ENCODE measurements around the gene STXBP6. TPM values are rescaled to one million over a fixed set of nuclear protein-coding genes. Genes with fewer than 3 reads are reported as not detected.

STXBP6 gene
- total RNA-seq, 4 donors from 2014 or later, result 10.7 to 62.8 (median 55.9) TPM

DNA sequence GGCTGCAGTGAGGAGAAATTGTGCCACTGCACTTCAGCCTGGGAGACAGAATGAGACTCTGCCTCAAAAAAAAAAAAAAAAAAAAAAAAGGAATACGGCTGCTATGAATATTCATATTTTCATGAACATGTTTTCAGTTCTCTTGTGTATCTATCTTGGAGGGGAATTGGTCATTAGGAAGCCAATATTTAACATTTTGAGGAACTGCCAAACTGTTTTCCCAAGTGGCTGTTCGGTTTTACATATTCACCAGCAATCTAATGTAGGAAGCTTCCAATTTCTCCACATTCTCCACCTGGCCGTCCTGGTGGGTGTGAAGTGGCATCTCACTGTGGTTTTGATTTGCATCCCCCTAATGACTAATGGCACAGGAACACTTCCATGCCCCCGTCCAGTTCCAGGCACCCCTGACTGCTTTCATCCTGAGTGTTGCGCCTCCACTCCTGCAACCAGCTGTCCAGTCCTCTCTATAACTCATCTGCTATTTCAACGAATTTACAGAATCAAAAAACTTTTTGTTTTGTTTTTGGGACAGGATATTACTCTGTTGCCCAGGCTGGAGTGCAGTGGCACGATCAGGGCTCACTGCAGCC, 5.7 kb downstream of the STXBP6 start:
- Histone ChIP-seq H3K27ac (no peak overlapping the region), H3K27me3 (no peaks in the 10 kb centered on the region), H3K9me3 (no peaks in the 10 kb centered on the region), H3K4me3 (no peak overlapping the region), H3K4me1 (peaks cover 0 to 43% (median 2%) of the 10 kb centered on the region in 4 donors), H3K36me3 (no peaks in the 10 kb centered on the region)
- DNase-seq, result no peak
- no peak for TF ChIP-seq POLR2A (IDR thresholded peaks at IDR 0.05)

DNA sequence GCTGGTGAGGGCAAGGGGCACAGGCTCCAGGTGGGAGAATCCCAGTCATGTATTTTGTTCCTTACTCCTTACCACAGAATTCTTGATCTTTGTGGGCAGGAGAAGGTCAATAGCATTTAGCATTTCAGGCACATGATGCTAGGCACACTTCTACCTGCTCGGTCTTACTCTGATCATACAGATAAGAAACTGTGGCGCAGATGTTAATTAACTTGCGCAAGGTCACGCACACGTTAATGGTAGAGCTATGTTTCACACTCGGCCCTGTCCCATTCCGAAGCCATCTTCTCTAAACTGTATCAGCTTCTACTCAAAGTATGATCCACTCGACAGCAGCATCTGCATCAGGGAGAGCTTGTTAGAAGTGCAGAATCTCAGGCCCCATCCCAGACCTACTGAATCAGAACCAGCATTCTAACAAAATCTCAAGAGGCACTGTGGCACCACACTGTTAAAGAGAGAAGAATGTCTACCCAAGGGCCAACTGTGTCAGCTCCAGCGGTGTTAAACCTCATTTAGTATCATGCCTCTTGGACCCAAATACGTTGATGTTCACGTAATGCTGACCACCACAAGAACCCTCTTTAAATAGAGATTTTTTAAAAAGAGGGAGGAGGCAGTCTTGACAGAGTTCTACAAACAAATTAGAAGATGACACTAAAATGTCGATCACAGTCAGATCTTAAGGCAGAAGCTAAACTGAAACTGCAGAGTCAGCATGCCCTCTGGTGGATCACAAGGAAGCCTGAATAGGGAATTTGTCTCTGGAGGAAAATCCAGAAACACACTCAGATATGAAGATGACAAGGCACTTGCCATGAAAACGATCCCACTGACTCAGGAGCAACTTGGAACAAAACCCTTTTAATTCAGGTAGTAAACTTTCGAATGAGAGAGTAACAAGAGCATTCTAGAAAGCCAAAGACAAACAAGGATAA, 7.3 kb downstream of the STXBP6 start:
- Histone ChIP-seq H3K27ac (peak overlapping the region in 2 of 4 donors; percentile 66 to 83), H3K36me3 (no peaks in the 10 kb centered on the region), H3K9me3 (no peaks in the 10 kb centered on the region), H3K4me3 (no peak overlapping the region), H3K4me1 (peaks cover 0 to 43% (median 2%) of the 10 kb centered on the region in 4 donors), H3K27me3 (no peaks in the 10 kb centered on the region)
- TF ChIP-seq, protein P1, sequence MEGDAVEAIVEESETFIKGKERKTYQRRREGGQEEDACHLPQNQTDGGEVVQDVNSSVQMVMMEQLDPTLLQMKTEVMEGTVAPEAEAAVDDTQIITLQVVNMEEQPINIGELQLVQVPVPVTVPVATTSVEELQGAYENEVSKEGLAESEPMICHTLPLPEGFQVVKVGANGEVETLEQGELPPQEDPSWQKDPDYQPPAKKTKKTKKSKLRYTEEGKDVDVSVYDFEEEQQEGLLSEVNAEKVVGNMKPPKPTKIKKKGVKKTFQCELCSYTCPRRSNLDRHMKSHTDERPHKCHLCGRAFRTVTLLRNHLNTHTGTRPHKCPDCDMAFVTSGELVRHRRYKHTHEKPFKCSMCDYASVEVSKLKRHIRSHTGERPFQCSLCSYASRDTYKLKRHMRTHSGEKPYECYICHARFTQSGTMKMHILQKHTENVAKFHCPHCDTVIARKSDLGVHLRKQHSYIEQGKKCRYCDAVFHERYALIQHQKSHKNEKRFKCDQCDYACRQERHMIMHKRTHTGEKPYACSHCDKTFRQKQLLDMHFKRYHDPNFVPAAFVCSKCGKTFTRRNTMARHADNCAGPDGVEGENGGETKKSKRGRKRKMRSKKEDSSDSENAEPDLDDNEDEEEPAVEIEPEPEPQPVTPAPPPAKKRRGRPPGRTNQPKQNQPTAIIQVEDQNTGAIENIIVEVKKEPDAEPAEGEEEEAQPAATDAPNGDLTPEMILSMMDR (IDR thresholded peaks at IDR 0.05), result peak in 4 of 6 experiments; percentile 22 to 72 (median 70)
- TF ChIP-seq POLR2A (IDR thresholded peaks at IDR 0.05), result no peak
- DNase-seq, result peak in 1 of 3 donors; percentile 70

GRCh38 chr14:25041898-25042297, 8.0 kb downstream of the STXBP6 start:
- peak overlapping the region in 1 of 4 donors; percentile 20 for H3K4me3 ChIP-seq
- TF ChIP-seq POLR2A (IDR thresholded peaks at IDR 0.05), result no peak
- TF ChIP-seq, protein P1 (IDR thresholded peaks at IDR 0.05), result peak in 1 of 6 experiments; percentile 1
- DNase-seq, result no peak
- H3K27ac ChIP-seq, result peak overlapping the region in 3 of 4 donors; percentile 10 to 83 (median 66)
- H3K4me1 ChIP-seq, result peaks cover 0 to 42% (median 2%) of the 10 kb centered on the region in 4 donors
- no peaks in the 10 kb centered on the region for H3K27me3 ChIP-seq
- H3K9me3 ChIP-seq, result no peaks in the 10 kb centered on the region
- H3K36me3 ChIP-seq, result no peaks in the 10 kb centered on the region

- peak overlapping the region in 3 of 4 donors; percentile 10 to 83 (median 66) for H3K27ac ChIP-seq
- H3K27me3 ChIP-seq, result no peaks in the 10 kb centered on the region
- peaks cover 0 to 38% (median 2%) of the 10 kb centered on the region in 4 donors for H3K4me1 ChIP-seq
- TF ChIP-seq, protein P1 (IDR thresholded peaks at IDR 0.05), result no peak
- TF ChIP-seq POLR2A (IDR thresholded peaks at IDR 0.05), result no peak
- DNase-seq, result peak in 1 of 3 donors; percentile 67
- H3K4me3 ChIP-seq, result peak overlapping the region in 1 of 4 donors; percentile 20
- no peaks in the 10 kb centered on the region for H3K9me3 ChIP-seq
- no peaks in the 10 kb centered on the region for H3K36me3 ChIP-seq
These were observed 8.5 kb downstream of the STXBP6 start for GRCh38 chr14:25041484-25041883.

DNA sequence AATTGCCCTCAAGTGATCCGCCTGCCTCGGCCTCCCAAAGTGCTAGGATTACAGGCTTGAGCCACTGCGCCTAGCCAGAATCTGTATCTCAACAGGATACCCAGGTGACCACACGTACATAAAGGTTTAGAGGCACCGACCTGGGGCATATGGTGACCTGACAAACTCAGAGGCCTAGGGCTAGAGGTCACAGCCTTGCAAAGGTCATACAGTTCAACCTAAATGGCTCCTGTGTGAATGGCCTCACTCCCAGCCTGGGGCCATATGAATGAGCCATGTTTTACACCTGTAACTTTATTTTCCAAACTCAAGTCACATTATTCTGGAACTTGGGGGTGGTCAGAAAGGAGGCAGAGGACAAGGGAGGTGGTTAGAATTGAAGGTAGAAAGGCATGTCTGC, 10.0 kb downstream of the STXBP6 start:
- Histone ChIP-seq H3K4me3 (no peak overlapping the region), H3K4me1 (peaks cover 0 to 44% (median 2%) of the 10 kb centered on the region in 4 donors), H3K36me3 (no peaks in the 10 kb centered on the region), H3K27ac (no peak overlapping the region), H3K9me3 (no peaks in the 10 kb centered on the region), H3K27me3 (no peaks in the 10 kb centered on the region)
- TF ChIP-seq, protein P1 (IDR thresholded peaks at IDR 0.05), result no peak
- TF ChIP-seq POLR2A (IDR thresholded peaks at IDR 0.05), result no peak
- DNase-seq, result no peak
